HG02642 (cell line): ENCODE data around the gene PRKG1.
"Not testable (repeated sequence)": the region's sequence is repeated elsewhere in the genome, so short reads cannot be mapped to it uniquely, and the experiment has no call there.

ENCODE experiments used
- ATAC-seq: cut with Tn5 transposase; IDR thresholded peaks from one replicate; pipeline ENCODE4 v1.9.1; 2021; ENCODE audit warnings: mild to moderate bottlenecking; ENCODE audit not compliant: unreplicated experiment, poor library complexity

PRKG1 gene

DNA sequence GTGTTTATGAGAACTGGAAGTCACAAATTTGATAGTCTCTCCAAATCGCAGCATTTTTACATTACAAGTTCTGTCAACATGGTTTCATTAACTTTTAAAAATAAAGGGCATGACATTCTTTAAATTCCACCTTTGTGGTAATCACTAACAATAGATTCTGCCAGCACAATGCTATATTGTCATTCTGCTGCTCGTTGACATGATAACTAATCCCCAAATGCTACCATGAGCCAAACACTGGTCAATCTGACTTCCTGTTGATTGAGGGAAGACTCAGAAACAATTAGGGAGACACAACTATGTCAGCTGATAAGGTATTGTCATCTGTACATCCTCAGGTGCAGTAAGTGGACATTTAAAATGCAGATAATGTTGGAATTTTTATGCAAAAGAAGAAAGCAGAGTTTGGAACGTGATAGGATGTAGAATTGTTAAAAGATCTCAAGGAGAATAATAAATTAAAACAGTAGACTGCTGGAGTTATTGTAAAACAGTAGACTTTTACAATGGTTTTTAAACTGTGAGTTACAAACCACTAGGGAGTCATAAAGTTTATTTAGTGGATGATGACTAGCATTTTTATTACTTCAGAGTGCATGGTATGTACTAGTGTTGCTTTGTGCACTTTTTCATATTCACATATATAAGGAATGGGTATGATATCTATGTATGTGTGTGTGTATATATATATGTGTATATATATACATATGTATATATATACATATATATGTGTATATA lies 1113.4 kb downstream of the PRKG1 start:
- ATAC-seq, result no peak

DNA sequence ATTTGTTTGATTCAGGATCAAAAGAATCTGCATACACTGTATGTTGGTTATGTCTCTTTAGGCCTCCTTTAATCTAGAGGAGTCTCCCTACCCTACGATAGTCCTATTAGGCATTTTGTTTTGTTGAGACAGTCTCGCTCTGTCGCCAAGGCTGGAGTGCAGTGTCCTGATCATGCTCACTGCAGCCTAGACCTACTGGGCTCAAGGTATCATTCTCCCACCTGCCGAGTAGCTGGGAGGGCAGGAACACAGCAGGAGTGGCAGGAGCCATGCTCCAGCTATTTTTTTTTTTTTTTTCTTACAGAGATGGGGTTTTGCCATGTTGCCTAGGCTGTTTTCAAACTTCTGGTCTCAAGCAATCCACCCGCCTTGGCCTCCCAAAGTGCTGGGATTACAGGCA lies 1116.8 kb downstream of the PRKG1 start:
- ATAC-seq, result no peak

DNA sequence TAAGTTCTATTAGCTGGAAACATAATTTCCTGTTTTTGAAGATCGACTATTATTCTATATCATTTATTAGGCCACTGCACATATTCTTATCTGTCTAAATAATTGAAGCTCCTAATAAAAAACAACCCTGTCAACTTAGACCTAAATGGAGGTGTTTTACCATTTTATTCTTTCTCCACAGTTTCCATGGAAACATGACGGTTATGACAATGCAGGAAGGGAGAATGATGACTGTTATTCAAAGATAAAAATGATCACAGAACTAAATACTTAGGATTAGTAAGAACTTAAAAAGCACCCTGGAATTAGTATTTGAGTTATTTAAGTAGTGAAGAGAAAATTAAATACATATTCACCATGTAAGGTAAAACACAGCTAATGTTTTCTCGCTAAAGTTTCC lies 1119.9 kb downstream of the PRKG1 start:
- ATAC-seq, result no peak

- ATAC-seq, result no peak
Measured at GRCh38 chr10:52194716-52195115, 1120.4 kb downstream of the PRKG1 start.

DNA sequence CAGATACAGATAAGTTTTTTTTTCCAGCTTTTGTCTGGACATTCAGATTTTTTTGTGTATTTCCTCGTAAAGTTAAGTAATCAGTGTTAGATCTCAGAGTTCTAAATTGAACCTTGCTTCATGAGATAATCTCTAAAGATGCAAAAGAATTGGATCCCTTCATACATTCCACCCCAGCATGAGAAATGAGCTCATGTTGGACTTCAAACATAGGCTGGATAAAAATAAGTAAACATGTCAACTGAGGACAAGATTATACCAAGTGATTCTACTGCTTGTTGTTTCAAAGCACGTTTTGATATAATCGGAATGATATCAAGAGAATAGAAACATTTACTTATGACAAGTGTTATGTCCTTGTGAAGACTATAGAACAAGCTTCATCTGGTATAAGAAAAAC lies 1122.8 kb downstream of the PRKG1 start:
- no peak for ATAC-seq

DNA sequence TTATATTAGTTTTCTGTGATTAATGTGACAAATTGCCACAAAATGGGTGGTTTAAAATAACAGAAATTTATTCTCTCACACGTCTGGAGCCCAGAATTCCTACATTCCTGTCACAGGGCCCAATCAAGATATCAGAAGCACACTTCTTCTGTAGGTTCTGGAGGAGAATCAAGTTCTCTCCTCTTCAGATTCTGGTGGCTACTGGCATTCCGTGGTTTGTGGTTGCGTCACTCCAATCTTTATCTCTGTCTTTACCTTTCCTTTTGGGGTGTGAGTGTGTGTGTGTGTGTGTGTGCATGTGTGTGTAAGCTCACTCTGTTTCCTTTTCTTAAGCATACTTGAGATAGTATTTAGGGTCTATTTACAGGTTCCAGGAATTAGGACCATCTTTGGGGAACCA lies 1124.3 kb downstream of the PRKG1 start:
- ATAC-seq, result no peak

- ATAC-seq, result not testable (repeated sequence)
Measured at GRCh38 chr10:52204906-52205305, 1130.6 kb downstream of the PRKG1 start.

DNA sequence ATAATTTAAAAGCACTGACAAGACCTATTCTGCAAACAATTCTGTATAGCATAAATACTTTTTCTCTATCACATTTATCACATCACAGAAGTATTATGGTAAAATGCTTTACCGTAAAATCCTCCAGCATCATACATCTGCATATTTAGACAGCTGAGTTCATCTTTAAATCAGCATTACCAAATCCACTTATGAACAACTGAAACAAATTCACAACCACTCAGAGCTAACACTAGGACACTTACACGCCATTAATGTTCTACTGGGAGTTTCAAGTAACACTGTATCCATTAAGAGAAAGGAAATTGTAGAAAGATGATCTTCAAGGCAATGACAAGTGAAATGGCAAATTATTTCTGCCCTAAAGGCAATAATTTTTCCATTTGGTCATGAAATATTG lies 1134.1 kb downstream of the PRKG1 start:
- ATAC-seq, result no peak

DNA sequence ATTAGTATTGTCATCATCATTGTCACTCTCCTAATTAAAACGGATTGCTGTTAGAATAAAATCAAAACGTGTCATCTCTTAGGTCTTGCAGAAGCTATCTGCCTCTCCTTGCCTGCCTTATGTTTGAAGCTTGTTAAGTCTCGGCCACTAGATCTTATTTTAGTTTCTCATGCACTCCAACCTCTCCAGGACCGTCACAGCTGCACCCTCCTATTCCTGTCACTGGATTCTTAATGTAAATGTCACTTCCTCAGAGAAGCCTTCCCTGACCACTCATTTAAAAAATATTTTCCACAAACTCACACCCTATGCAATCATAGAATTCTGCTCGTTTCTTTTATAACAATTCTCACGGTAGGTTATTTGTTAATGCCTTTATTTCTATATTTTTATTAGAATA lies 1135.9 kb downstream of the PRKG1 start:
- ATAC-seq, result no peak

- no peak for ATAC-seq
Measured at GRCh38 chr10:52212062-52212461, 1137.8 kb downstream of the PRKG1 start.

- ATAC-seq, result no peak
Measured at GRCh38 chr10:52212802-52213201, 1138.5 kb downstream of the PRKG1 start.

GRCh38 chr10:52213321-52213752 lies 1139.0 kb downstream of the PRKG1 start:
- no peak for ATAC-seq

- ATAC-seq, result peak; percentile 73
Measured at GRCh38 chr10:52215745-52216361, 1141.6 kb downstream of the PRKG1 start.

DNA sequence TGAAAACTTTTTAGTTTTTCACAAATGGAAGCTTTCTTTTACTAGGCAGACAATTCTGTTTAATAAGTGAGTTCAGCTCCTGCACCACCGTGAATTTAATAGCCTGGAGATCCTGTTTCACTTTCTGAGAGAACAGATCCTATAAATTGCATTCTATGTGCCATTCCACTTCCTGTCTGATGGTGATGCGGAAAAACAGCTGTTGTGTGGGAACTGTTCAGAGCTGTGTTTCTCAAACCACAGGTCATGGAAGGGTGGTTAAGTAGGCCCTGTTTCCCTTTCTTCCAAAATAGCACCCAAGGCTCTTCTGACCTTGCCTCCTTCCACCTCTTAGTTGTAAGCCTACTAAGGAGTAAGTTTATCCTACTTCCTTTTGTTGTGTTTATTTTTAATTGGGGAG lies 1142.6 kb downstream of the PRKG1 start:
- ATAC-seq, result peak; percentile 78

DNA sequence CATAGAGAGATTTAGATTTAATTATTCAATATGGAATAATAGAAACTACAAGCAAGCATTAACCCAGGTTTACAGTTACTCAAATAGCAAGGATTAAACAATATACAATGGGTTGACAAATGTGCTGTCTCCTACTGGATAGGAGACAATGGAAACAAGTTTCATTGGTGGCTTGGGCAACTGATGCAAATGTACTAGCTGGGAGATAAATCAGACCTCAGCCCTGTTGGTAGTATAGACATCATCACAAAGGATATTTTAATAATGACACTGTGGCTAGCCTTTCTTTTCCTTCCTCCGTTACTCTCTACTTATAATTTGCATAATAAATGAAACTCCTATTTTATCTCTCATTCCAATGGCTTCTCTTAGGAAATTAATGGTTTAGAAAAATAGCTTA lies 1143.2 kb downstream of the PRKG1 start:
- ATAC-seq, result no peak

GRCh38 chr10:52220947-52221346 lies 1146.7 kb downstream of the PRKG1 start:
- peak; percentile 36 for ATAC-seq

- ATAC-seq, result no peak
Measured at GRCh38 chr10:52221923-52222322, 1147.6 kb downstream of the PRKG1 start.

- ATAC-seq, result no peak
Measured at GRCh38 chr10:52226197-52226847, 1152.0 kb downstream of the PRKG1 start.

GRCh38 chr10:52228556-52228955 lies 1154.3 kb downstream of the PRKG1 start:
- no peak for ATAC-seq

DNA sequence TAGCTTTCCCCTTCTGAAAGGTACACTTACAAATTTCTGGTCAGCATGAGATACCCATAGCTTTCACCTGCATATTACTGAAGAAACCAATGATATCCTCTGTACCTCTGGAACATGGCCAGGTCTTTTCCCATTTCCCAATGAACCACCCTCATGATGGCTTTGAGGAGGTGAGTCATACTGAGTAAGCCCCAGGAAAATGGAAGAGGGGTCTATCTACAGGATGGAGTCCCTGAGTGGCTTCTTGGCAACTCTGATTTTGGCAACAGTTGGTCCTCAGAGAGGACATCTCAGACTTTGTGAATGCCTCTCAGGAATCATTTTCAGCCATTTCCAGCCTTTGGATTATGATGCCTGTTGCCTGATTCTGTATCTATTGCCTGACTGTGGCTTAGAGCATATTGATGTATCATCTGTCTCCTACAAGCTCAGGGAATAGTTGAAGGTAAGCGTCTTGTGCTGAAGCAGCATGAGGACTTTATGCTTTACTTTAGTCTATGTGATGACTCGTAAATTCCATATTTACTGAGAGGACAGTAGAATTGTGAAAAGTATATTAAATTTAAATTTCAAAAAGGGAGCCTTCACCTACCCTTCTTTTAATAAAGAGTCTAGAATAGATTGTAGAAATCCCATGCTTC lies 1155.1 kb downstream of the PRKG1 start:
- no peak for ATAC-seq
